Right forelimb (tissue), 1 donor: ENCODE data around the gene HBB.
"Not testable (repeated sequence)": the region's sequence is repeated elsewhere in the genome, so short reads cannot be mapped to it uniquely, and the experiment has no call there.

Experiments used
- DNase-seq: peaks from one replicate; pipeline ENCODE4 v3.0.0-alpha.2; 2018

The HBB gene

DNA sequence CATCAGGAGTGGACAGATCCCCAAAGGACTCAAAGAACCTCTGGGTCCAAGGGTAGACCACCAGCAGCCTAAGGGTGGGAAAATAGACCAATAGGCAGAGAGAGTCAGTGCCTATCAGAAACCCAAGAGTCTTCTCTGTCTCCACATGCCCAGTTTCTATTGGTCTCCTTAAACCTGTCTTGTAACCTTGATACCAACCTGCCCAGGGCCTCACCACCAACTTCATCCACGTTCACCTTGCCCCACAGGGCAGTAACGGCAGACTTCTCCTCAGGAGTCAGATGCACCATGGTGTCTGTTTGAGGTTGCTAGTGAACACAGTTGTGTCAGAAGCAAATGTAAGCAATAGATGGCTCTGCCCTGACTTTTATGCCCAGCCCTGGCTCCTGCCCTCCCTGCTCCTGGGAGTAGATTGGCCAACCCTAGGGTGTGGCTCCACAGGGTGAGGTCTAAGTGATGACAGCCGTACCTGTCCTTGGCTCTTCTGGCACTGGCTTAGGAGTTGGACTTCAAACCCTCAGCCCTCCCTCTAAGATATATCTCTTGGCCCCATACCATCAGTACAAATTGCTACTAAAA lies at the start of gene HBB:
Gene HBB, minus strand, starts transcription at position 340 of the 579 bp plus-strand sequence. Its CDS starts 50 bp downstream, at position 290.
- DNase-seq: no peak

DNA sequence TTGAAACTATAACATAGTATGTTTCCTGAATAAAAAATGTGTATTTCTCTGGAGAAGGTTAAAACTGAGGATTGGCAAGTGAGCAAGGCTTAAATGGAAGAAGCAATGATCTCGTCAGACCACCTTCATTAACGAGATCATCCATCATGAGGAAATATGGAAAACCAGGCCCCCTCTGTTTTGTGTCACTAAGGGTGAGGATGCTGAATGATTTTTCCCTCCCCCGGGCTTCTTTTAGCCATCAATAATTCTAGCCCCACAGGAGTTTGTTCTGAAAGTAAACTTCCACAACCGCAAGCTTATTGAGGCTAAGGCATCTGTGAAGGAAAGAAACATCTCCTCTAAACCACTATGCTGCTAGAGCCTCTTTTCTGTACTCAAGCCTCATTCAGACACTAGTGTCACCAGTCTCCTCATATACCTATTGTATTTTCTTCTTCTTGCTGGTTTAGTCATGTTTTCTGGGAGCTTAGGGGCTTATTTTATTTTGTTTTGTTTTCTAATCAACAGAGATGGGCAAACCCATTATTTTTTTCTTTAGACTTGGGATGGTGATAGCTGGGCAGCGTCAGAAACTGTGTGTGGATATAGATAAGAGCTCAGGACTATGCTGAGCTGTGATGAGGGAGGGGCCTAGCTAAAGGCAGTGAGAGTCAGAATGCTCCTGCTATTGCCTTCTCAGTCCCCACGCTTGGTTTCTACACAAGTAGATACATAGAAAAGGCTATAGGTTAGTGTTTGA lies 48.7 kb upstream of the HBB start:
- no peak for DNase-seq

DNA sequence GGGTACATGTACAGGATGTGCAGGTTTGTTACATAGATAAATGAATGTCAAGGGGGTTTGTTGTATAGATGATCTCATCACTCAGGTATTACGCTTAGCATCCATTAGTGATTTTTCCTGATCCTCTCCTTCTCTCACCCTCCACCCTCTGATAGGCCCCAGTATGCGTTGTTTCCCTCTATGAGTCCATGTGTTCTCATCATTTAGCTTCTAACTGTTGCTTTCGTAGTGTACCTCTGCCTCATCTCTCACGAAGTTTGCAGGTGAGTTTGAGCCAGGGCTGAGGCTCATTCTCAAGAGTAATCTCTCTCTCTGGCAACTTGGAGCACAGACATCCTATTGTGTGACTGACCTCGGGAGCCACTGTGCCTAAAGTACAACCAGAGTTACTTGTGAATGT lies 47.5 kb upstream of the HBB start:
- no peak for DNase-seq

DNA sequence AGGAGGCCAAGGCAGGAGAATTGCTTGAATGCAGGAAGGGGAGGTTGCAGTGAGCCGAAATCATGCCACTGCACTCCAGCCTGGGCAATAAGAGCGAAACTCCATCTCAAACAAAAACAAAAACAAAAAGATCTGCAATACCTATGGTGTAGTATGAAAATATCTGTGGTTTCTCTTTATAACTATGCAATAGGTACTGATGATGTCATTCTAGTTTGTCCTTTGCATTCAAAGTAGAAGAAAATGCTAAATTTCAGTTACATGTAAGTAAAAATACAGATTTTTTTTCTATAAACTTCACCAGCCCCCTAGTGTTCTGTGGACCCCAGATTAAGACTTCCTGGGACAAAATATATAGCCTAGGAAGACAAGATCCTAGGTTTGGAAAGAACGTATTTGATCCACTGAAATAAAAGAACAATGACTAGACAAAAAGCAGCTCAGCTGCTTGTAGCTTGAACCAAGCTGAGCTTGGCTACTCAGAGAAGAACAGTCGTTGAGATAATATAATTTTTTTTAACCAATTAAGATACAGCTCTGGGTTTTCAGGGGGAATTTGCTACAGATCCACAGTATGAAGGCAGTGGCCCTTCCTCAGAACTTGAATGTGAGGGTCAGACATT lies 45.6 kb upstream of the HBB start:
- no peak for DNase-seq

DNA sequence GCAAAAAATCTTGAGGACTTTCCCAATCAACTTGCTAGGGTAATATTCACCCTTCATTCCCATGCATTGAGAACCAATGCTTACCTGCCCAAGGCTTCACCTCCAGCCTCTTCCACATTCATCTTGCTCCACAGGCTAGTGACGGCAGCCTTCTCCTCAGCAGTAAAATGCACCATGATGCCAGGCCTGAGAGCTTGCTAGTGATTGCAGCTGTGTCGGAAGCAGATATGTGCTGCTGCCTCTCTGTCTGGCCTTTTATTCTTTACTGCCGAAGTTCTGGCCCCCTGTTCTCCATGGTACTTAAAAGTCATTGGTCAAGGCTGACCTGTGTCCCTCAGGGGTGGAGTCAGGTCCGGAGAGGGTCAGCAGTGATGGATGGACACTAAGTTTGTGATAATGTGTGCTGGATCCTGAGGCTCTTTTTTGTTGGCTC lies 42.9 kb upstream of the HBB start, which contains the start of gene HBE1:
Gene HBE1, minus strand, starts transcription at position 231 of the 433 bp plus-strand sequence. Its CDS starts 55 bp downstream, at position 176.
- DNase-seq: no peak

DNA sequence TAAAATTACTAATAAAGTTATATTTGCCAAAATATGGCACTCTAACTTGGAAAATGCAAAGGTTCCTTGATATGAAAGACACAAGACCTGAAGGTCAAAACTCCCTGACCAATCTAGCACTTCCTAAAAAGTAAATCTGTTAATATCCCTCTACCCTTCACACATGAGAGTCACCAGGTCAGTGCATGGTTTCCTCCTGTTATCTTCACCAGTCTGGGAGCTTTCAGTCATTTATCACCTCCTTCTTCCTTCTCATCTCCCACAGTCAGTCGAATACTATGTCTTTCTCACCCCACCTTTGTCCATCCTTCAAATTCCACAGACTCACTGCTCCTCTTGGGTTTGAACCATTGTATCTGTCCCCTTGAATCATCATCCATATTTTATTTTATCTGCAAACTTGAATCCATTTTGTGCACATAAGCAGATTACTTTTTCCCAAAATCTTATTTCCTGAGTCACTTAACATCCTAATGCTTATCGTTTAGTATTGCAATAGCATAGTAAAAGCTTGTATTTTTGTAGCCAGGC lies 40.2 kb upstream of the HBB start:
- DNase-seq: no peak

DNA sequence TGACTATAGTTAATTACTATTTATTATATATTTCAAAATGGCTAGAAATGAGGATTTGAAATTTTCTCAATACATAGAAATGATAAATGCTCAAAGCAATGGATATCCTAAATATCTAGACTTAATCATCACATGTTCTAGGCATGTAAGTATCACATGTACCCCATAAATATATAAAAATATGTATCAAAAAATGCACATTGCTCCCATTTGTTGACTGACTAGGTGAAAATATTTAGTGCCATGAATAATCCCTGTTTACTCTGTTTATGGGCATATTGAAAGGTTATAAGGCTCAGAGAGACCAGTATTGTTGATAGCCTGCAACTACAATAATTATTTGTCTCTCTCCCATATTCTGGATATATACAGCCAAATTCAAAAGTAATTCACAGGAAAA lies 39.7 kb upstream of the HBB start:
- DNase-seq: no peak

DNA sequence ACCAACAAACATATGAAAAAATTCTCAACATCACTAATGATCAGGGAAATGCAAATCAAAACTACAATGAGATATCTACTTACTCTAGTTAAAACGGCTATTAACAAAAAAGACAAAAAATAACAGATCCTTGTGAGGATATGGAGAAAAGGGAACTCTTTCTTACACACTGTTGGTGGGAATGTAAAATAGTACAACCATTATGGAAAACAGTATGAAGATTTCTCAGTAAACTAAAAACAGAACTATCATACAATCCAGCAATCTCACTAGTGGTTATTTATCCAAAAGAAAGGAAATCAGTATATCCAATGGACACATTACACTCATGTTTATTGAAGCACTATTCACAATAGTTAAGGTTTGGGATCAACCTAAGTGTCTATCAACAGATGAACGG lies 39.0 kb upstream of the HBB start:
- no peak for DNase-seq

DNA sequence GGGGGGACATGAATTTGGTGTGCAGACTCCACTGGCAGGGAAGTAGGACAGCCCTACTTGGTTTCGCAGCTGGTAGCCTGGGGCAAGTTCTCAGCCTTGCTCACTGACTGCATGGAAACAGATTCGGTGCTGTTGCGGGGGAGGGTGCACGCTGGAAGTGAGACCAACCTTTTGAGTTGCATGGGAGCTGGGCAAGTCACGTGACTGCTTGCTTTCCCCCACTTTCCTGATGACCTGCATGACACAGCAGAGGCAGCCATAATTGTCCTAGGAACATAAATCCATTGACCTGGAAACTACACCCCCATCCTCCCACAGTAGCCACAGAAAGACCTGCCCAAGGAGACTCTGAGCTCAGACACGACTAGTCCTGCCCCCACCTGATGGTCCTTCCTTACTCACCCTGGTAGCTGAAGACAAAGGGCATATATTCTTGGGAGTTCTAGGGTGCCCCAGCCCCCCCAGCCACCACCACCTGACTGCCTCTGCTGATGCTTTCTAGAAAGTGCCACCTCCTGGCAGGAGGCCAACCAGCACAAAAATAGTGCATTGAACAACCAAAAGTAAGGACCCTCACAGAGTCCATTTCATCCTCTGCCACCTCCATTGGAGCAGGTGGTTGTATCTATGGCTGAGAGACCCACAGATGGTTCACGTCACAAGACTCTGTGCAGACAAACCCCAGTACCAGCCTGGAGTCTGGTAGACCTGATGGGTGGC lies 31.8 kb upstream of the HBB start:
- DNase-seq: no peak

DNA sequence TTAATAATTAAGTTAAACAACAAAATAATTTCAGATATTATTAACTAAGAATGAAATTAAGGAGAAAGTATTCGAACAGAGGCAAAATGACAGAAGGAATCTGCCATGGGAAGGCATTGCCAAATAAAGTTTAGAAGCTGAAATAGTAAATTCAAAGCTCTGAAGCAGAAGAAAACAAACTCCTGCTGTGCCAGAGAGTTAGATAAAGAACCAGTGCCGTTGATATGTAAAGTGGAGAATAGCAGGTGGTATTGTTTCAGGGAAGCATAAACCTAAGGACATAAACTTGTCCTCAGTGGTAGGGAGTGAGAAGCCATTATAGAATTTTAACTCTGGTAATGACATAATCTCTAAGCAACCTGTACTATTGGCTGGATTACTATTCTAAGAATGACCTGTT lies 30.4 kb upstream of the HBB start:
- no peak for DNase-seq

DNA sequence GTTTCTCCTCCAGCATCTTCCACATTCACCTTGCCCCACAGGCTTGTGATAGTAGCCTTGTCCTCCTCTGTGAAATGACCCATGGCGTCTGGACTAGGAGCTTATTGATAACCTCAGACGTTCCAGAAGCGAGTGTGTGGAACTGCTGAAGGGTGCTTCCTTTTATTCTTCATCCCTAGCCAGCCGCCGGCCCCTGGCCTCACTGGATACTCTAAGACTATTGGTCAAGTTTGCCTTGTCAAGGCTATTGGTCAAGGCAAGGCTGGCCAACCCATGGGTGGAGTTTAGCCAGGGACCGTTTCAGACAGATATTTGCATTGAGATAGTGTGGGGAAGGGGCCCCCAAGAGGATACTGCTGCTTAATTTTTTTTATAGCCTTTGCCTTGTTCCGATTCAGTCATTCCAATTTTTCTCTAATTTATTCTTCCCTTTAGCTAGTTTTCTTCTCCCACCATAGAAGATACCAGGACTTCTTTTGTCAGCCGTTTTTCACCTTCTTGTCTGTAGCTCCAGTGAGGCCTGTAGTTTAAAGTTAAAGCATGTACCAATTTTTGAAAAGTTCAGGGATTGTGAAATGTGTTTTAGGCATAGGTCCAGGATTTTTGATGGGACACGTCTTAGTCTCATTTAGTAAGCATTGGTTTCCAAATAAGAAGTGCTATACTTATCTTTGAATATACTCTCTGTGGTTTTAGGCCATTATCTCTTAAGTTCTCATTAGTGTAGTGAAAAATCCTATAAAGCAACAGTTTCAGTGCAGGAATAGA lies 28.0 kb upstream of the HBB start, which contains the start of gene HBG2:
Gene HBG2, minus strand, starts transcription at position 136 of the 768 bp plus-strand sequence. Its CDS starts 53 bp downstream, at position 83.
- not testable (repeated sequence) for DNase-seq

DNA sequence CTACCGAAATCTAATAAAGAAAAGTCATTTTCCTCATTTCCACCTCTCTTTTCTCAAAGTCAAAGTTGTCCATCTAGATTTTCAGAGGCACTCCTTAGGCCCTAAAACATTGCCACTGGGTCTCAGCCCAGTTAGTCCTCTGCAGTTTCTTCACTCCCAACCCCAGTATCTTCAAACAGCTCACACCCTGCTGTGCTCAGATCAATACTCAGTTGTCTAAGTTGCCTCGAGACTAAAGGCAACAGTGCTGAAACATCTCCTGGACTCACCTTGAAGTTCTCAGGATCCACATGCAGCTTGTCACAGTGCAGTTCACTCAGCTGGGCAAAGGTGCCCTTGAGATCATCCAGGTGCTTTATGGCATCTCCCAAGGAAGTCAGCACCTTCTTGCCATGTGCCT lies 27.2 kb upstream of the HBB start:
- DNase-seq: not testable (repeated sequence)

DNA sequence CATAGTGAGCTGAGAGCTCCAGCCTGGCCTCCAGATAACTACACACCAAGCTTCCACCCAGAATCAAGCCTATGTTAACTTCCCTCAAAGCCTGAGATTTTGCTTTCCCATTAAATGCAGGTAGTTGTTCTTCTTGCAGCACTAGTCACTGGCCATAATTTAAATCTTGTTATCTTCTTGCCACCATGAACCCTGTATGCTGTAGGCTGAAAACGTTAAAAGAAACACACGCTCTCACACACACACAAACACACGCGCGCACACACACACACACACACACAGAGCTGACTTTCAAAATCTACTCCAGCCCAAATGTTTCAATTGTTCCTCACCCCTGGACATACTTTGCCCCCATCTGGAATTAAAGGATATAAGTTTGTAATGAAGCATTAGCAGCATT lies 26.6 kb upstream of the HBB start:
- DNase-seq: not testable (repeated sequence)

DNA sequence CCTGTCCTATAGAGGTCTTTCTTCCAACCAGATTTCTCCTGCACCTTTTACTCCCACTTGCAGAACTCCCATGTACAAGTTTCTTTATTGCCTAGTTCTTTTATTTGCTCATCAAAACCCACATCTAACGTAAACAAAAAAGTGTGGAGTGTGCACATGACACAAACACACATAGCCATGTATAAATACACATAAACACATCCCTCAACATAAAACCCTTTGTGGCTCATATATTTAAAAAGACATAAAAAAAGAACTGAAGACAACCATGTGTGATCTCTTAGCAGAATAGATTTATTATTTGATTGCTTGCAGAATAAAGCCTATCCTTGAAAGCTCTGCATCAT lies 26.0 kb upstream of the HBB start:
- DNase-seq: no peak

DNA sequence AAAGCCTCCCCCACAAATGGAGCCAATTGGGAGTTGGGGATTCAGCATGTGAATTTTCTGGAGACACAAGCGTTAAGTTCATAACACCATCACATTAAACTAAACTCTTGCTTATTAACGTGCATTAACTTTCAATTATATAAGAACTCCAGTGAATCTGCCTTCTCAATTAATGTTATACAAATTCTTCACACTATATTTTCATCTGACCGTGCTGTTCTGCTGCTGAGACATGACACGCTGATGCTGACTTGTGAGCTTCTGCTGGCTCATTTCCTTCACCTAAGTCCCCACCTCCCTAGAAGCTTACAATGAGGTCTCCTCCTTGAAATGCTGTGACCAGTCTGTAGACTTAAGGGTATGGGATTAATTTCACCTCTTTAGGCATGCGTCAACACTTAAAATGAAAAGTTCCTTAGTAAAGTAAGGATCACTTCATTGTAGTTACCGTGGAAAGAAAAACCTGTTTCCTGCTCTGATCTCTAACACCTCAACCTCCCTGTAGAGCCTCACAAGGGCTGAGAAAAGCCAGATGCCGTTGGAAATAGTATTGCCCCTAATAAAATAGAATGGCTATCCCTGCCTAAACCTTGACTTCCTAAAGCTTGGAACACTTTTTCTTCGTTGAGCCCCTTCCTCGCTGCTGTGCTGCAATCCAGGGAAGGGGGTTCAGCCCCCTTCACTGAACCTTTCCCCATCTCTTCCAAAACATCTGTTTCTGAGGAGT lies 25.5 kb upstream of the HBB start:
- no peak for DNase-seq

DNA sequence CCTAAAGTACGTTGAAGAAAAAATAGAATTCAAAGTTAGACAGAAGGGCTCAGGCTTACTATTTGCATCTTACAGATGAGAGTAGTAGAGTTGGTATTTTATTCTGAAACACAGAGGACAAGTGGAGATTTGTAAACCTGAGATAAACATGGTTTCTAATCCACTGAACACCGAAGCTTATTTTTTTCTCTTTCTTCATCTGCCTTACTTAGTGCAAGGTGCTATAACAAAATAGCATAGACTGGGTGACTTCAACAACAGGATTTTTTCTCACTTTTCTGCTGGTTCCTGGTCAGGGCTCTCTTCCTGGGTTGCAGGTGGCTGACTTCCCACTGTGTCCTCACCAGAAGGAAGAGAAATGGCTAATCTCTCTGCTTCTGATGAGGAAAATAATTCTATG lies 24.9 kb upstream of the HBB start:
- no peak for DNase-seq

DNA sequence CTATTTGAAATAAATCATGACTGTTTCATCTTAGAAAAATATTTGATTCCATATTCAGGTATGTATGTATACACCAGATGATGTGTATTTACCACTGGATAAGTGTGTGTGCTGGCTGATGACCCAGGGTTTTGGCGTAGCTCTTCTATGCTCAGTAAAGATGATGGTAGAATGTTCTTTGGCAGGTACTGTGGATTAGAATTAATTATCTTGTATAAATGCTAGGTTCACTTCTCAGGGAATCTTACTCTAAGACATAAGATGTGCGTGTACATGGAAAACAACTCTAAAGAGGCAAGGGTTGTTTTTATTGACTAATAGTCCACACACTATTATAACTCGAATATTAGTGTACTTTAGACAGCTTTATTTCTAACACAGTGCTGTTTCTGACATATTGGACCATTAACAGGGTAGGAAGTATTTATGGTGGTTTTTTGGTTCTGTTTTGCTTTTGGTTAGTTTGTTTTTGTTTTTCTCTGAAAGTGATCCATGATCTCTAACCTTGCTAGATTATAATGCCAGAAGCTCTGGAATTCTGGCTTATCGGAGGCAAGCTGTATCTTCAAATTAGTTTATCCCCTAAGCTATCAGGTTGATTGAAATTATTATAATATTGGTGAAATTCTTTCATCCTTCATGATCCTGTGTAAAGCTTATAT lies 23.8 kb upstream of the HBB start:
- DNase-seq: no peak

DNA sequence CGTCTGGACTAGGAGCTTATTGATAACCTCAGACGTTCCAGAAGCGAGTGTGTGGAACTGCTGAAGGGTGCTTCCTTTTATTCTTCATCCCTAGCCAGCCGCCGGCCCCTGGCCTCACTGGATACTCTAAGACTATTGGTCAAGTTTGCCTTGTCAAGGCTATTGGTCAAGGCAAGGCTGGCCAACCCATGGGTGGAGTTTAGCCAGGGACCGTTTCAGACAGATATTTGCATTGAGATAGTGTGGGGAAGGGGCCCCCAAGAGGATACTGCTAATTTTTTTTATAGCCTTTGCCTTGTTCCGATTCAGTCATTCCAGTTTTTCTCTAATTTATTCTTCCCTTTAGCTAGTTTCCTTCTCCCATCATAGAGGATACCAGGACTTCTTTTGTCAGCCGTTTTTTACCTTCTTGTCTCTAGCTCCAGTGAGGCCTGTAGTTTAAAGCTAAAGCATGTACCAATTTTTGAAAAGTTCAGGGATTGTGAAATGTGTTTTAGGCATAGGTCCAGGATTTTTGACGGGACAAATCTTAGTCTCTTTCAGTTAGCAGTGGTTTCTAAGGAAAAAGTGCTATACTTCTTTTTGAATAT lies 23.0 kb upstream of the HBB start, which contains the start of gene HBG1:
Gene HBG1, minus strand, starts transcription at position 51 of the 590 bp plus-strand sequence. CDS start 53 bp downstream, outside the sequence.
- DNase-seq: not testable (repeated sequence)

DNA sequence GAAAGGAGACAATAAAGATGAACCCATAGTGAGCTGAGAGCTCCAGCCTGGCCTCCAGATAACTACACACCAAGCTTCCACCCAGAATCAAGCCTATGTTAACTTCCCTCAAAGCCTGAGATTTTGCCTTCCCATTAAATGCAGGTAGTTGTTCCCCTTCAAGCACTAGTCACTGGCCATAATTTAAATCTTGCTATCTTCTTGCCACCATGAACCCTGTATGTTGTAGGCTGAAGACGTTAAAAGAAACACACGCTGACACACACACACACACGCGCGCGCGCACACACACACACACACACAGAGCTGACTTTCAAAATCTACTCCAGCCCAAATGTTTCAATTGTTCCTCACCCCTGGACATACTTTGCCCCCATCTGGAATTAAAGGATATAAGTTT lies 21.6 kb upstream of the HBB start:
- DNase-seq: not testable (repeated sequence)

DNA sequence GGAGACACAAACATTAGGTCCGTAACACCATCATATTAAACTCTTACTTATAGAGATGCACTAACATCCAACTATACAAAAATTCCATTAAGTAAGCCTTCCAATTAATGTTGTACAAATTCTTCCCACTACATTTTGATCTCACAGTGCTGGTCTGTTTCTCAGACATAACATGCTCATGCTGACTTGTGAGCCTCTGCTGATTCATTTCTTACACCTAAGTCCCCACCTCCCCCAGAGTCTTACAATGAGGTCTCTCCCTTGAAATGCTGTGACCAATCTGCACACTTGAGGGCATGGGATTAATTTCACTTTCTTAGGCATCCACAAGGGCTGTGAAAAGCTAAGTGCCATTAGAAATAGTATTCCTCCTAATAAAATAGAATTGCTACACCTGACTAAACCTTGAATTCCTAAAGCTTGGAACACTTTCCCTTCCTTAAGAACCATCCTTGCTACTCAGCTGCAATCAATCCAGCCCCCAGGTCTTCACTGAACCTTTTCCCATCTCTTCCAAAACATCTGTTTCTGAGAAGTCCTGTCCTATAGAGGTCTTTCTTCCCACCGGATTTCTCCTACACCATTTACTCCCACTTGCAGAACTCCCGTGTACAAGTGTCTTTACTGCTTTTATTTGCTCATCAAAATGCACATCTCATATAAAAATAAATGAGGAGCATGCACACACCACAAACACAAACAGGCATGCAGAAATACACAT lies 20.8 kb upstream of the HBB start:
- no peak for DNase-seq
